ENCODE results near the gene TRIM62.

- TF ChIP-seq EZH2 (IDR thresholded peaks at IDR 0.05; ENCODE audit: low read depth) = no peak
- TF ChIP-seq, protein P1, sequence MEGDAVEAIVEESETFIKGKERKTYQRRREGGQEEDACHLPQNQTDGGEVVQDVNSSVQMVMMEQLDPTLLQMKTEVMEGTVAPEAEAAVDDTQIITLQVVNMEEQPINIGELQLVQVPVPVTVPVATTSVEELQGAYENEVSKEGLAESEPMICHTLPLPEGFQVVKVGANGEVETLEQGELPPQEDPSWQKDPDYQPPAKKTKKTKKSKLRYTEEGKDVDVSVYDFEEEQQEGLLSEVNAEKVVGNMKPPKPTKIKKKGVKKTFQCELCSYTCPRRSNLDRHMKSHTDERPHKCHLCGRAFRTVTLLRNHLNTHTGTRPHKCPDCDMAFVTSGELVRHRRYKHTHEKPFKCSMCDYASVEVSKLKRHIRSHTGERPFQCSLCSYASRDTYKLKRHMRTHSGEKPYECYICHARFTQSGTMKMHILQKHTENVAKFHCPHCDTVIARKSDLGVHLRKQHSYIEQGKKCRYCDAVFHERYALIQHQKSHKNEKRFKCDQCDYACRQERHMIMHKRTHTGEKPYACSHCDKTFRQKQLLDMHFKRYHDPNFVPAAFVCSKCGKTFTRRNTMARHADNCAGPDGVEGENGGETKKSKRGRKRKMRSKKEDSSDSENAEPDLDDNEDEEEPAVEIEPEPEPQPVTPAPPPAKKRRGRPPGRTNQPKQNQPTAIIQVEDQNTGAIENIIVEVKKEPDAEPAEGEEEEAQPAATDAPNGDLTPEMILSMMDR (conservative IDR thresholded peaks at IDR 0.05) = no peak
Measured at GRCh38 chr1:33183306-33183705, 1.5 kb upstream of the TRIM62 start.

Data from PC-9 (cell line).